Measurements from ENCODE around the gene FTO.

- TF ChIP-seq, protein P1, sequence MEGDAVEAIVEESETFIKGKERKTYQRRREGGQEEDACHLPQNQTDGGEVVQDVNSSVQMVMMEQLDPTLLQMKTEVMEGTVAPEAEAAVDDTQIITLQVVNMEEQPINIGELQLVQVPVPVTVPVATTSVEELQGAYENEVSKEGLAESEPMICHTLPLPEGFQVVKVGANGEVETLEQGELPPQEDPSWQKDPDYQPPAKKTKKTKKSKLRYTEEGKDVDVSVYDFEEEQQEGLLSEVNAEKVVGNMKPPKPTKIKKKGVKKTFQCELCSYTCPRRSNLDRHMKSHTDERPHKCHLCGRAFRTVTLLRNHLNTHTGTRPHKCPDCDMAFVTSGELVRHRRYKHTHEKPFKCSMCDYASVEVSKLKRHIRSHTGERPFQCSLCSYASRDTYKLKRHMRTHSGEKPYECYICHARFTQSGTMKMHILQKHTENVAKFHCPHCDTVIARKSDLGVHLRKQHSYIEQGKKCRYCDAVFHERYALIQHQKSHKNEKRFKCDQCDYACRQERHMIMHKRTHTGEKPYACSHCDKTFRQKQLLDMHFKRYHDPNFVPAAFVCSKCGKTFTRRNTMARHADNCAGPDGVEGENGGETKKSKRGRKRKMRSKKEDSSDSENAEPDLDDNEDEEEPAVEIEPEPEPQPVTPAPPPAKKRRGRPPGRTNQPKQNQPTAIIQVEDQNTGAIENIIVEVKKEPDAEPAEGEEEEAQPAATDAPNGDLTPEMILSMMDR (IDR thresholded peaks at IDR 0.05), result no peak
- TF ChIP-seq USF2 (CRISPR knock-in tag; IDR thresholded peaks at IDR 0.05) (no peak), HMGXB4 (CRISPR knock-in tag; IDR thresholded peaks at IDR 0.05) (no peak), ELF4 (CRISPR knock-in tag; IDR thresholded peaks at IDR 0.05; ENCODE audit: low read depth) (no peak), ETV6 (CRISPR knock-in tag; IDR thresholded peaks at IDR 0.05) (no peak), ZBTB43 (CRISPR knock-in tag; IDR thresholded peaks at IDR 0.05) (no peak), SP1 (CRISPR knock-in tag; conservative IDR thresholded peaks at IDR 0.05) (no peak)
- TF ChIP-seq, protein P2, sequence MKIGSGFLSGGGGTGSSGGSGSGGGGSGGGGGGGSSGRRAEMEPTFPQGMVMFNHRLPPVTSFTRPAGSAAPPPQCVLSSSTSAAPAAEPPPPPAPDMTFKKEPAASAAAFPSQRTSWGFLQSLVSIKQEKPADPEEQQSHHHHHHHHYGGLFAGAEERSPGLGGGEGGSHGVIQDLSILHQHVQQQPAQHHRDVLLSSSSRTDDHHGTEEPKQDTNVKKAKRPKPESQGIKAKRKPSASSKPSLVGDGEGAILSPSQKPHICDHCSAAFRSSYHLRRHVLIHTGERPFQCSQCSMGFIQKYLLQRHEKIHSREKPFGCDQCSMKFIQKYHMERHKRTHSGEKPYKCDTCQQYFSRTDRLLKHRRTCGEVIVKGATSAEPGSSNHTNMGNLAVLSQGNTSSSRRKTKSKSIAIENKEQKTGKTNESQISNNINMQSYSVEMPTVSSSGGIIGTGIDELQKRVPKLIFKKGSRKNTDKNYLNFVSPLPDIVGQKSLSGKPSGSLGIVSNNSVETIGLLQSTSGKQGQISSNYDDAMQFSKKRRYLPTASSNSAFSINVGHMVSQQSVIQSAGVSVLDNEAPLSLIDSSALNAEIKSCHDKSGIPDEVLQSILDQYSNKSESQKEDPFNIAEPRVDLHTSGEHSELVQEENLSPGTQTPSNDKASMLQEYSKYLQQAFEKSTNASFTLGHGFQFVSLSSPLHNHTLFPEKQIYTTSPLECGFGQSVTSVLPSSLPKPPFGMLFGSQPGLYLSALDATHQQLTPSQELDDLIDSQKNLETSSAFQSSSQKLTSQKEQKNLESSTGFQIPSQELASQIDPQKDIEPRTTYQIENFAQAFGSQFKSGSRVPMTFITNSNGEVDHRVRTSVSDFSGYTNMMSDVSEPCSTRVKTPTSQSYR (CRISPR knock-in tag; IDR thresholded peaks at IDR 0.05), result no peak
- TF ChIP-seq, protein P3, sequence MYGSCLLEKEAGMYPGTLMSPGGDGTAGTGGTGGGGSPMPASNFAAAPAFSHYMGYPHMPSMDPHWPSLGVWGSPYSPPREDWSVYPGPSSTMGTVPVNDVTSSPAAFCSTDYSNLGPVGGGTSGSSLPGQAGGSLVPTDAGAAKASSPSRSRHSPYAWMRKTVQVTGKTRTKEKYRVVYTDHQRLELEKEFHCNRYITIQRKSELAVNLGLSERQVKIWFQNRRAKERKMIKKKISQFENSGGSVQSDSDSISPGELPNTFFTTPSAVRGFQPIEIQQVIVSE (CRISPR knock-in tag; IDR thresholded peaks at IDR 0.05; ENCODE audit: borderline replicate concordance), result no peak
These were observed 399.2 kb downstream of the FTO start for GRCh38 chr16:54102888-54103866.
